ENCODE measurements around the gene SESN2.

Gene SESN2

DNA sequence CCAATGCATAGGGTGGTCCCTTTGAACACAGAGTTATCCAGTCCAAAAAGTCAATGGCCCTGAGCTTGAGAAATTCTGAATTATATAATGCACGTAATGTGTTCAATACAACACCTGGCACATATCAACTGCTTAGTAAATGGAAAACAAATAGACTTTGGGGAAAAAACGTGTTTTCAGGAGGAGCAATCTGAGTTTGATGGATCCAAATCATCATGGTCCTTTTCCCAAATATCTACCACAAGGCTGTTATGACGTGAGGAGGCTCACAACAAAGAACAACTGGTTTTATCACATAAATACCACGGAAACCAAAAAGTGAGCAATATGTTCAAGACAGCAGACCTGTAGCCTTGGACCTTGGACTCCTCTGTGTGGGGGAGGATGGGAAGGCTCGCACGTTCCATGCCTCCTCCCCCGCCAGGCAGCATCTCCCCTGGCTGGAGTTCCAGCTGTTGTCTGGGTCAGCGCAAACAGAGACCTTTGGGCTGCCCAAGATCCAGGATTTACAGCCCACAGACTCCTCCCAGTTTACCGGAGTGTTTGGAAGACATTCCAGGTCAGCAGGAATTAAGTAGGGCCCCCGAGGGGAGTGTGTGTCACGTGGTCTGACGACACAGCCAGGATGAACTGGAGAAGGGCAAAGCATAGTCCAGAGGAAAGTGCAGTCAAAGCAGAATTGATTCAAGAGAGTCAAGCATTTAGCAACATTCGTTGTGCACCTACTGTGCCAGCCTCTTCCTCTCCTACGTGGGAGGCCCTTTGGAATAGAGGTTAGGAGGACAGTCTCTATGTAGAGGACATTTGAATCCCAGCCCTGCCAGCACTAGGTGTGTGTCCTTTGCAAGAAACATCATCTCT, 37.3 kb downstream of the SESN2 start:
- no peak for ATAC-seq (ENCODE audit: insufficient read depth, low read depth)
- no peak for DNase-seq
- no peaks in the 10 kb centered on the region for H3K4me1 ChIP-seq (ENCODE audit: insufficient read depth, low read length)
- no peak overlapping the region for H3K27ac ChIP-seq (ENCODE audit: low read length)
- no peaks in the 10 kb centered on the region for H3K79me2 ChIP-seq (ENCODE audit: insufficient read depth, low read length)
- no peak overlapping the region for H3K4me3 ChIP-seq (ENCODE audit: low read depth in 1 of 2, low read length in 2 of 2)
- no peaks in the 10 kb centered on the region for H3K27me3 ChIP-seq (ENCODE audit: insufficient read depth, low read length, poor library complexity)
- H3K9me3 ChIP-seq (ENCODE audit: insufficient read depth, low read length, severe bottlenecking) = no peaks in the 10 kb centered on the region
- no peak overlapping the region for H3K9ac ChIP-seq (ENCODE audit: low read depth, low read length)
- H3K36me3 ChIP-seq (ENCODE audit: insufficient read depth, low read length) = no peaks in the 10 kb centered on the region
- no peak overlapping the region for H3K4me2 ChIP-seq (ENCODE audit: insufficient read depth, low read length)
- H4K20me1 ChIP-seq (ENCODE audit: insufficient read depth, low read length) = no peaks in the 10 kb centered on the region
- TF ChIP-seq EZH2 (IDR thresholded peaks at IDR 0.05; ENCODE audit: borderline replicate concordance, low read depth, low read length, severe bottlenecking) = no peak
- TF ChIP-seq CTCF (IDR thresholded peaks at IDR 0.05; ENCODE audit: borderline replicate concordance, extremely low read depth, low read length, poor library complexity, severe bottlenecking) = no peak
- H2AFZ ChIP-seq (ENCODE audit: low read depth, low read length) = no peak overlapping the region

DNA sequence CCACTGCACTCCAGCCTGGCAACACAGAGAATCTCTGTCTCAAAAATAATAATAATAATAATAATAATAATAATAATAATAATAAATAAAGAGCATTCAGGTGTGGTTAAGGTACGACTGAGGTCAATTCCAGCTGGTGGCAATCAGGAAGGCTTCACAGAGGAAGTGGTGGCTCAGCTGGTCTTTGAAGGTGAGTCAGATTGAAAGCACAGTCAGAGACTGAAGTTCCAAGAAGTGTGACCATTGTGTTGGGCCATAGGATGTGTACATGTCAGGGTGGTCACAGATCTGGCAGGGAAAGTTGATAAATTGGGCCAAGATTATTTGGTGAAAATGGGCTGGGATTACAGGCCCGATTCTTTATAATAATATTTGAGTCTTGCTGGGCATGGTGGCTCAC, 38.5 kb downstream of the SESN2 start:
- DNase-seq = no peak

GRCh38 chr1:28298438-28298837, 39.1 kb downstream of the SESN2 start:
- DNase-seq (no peak), ATAC-seq (ENCODE audit: insufficient read depth, low read depth) (no peak)
- Histone ChIP-seq H3K4me3 (ENCODE audit: low read depth in 1 of 2, low read length in 2 of 2) (no peak overlapping the region), H4K20me1 (ENCODE audit: insufficient read depth, low read length) (no peaks in the 10 kb centered on the region), H3K27me3 (ENCODE audit: insufficient read depth, low read length, poor library complexity) (no peaks in the 10 kb centered on the region), H3K4me2 (ENCODE audit: insufficient read depth, low read length) (no peak overlapping the region), H3K9ac (ENCODE audit: low read depth, low read length) (no peak overlapping the region), H3K36me3 (ENCODE audit: insufficient read depth, low read length) (no peaks in the 10 kb centered on the region), H3K27ac (ENCODE audit: low read length) (no peak overlapping the region), H3K4me1 (ENCODE audit: insufficient read depth, low read length) (no peaks in the 10 kb centered on the region), H2AFZ (ENCODE audit: low read depth, low read length) (no peak overlapping the region), H3K9me3 (ENCODE audit: insufficient read depth, low read length, severe bottlenecking) (no peaks in the 10 kb centered on the region), H3K79me2 (ENCODE audit: insufficient read depth, low read length) (no peaks in the 10 kb centered on the region)
- TF ChIP-seq CTCF (IDR thresholded peaks at IDR 0.05; ENCODE audit: borderline replicate concordance, extremely low read depth, low read length, poor library complexity, severe bottlenecking) (no peak), EZH2 (IDR thresholded peaks at IDR 0.05; ENCODE audit: borderline replicate concordance, low read depth, low read length, severe bottlenecking) (no peak)

More for the DNA sequence above, 38.5 kb downstream of the SESN2 start:
- Histone ChIP-seq H3K9me3 (ENCODE audit: insufficient read depth, low read length, severe bottlenecking) (no peaks in the 10 kb centered on the region), H2AFZ (ENCODE audit: low read depth, low read length) (no peak overlapping the region), H3K79me2 (ENCODE audit: insufficient read depth, low read length) (no peaks in the 10 kb centered on the region), H3K36me3 (ENCODE audit: insufficient read depth, low read length) (no peaks in the 10 kb centered on the region), H3K4me3 (ENCODE audit: low read depth in 1 of 2, low read length in 2 of 2) (no peak overlapping the region), H3K27ac (ENCODE audit: low read length) (no peak overlapping the region), H3K4me2 (ENCODE audit: insufficient read depth, low read length) (no peak overlapping the region), H3K9ac (ENCODE audit: low read depth, low read length) (no peak overlapping the region), H4K20me1 (ENCODE audit: insufficient read depth, low read length) (no peaks in the 10 kb centered on the region), H3K27me3 (ENCODE audit: insufficient read depth, low read length, poor library complexity) (no peaks in the 10 kb centered on the region), H3K4me1 (ENCODE audit: insufficient read depth, low read length) (no peaks in the 10 kb centered on the region)
- TF ChIP-seq CTCF (IDR thresholded peaks at IDR 0.05; ENCODE audit: borderline replicate concordance, extremely low read depth, low read length, poor library complexity, severe bottlenecking) (no peak), EZH2 (IDR thresholded peaks at IDR 0.05; ENCODE audit: borderline replicate concordance, low read depth, low read length, severe bottlenecking) (no peak)
- no peak for ATAC-seq (ENCODE audit: insufficient read depth, low read depth)
